ENCODE results near the gene TUBA3E.

GRCh38 chr2:130162968-130163367 is 35.3 kb downstream of the TUBA3E start:
- TF ChIP-seq CTCF (IDR thresholded peaks at IDR 0.05), result no peak
- no peak for TF ChIP-seq POLR2A (IDR thresholded peaks at IDR 0.05)

Measured in uterus (tissue), 2 donors.